HepG2 (cell line): ENCODE data around the gene UNG. TPM values are rescaled to one million over a fixed set of nuclear protein-coding genes. Genes with fewer than 3 reads are reported as not detected.

Experiments used
- ATAC-seq: fragments of 200-7000 bp; cut with Tn5 transposase; 3 replicates; pipeline ENCODE4 v1.9.1; 2020; ENCODE audit warnings: mild to moderate bottlenecking, moderate library complexity
- BruUV-seq: library from RNA; stranded (reverse); fragments of 400-500 nt; replicated peaks from 2 replicates; lab custom pipeline; 2021; lab: Mats Ljungman, UMichigan
- CTCF ChIA-PET: fragments of 300-600 bp; formaldehyde crosslinking; extraction: SDS; loops from one replicate; lab custom pipeline; 2021; ENCODE audit warnings: low total read pairs, inconsistent platforms, low intra/inter-chr PET ratio; lab: Yijun Ruan, JAX
- POLR2A ChIA-PET: fragments of 350-600 bp; sonication (Branson Sonifier 250); formaldehyde crosslinking; loops from one replicate; lab custom pipeline; 2020; ENCODE audit warnings: antibody characterized with exemption, inconsistent platforms; lab: Yijun Ruan, JAX
- DNase-seq: peaks from one replicate; pipeline ENCODE4 v3.0.0-alpha.2; 2015; ENCODE audit warnings: low spot score
- FAIRE-seq: peaks from 3 replicates; lab custom pipeline; 2011; peaks lifted over from hg19 to GRCh38; lab: Jason Lieb, UNC
- H2AFZ ChIP-seq: one replicate; pipeline ENCODE4 v1.6.1; 2011; ENCODE audit warnings: low read length, inconsistent platforms
- H3K27ac ChIP-seq: fragments of 300-600 bp; 3 replicates; pipeline ENCODE4 v1.8.0; 2011; ENCODE audit warnings: mixed run types, mild to moderate bottlenecking, mixed read lengths, low read length, inconsistent platforms; ENCODE audit not compliant: insufficient read depth; ENCODE audit errors: extremely low read length
- H3K27me3 ChIP-seq, 2 experiments: fragments of 200-600 bp in 1 of 2; 2 replicates in 1 of 2; 3 replicates in 1 of 2; pipeline versions ENCODE4 v1.6.0 to v1.8.0; 2011; ENCODE audit warnings: low read length in 2 of 2, mild to moderate bottlenecking in 2 of 2, moderate library complexity in 2 of 2, inconsistent platforms in 1 of 2; ENCODE audit not compliant: insufficient read depth in 2 of 2, control insufficient read depth in 1 of 2
- H3K36me3 ChIP-seq, 2 experiments: fragments of 200-600 bp in 1 of 2; replicated peaks in 1 of 2; 2 replicates in 1 of 2; 3 replicates in 1 of 2; pipeline versions ENCODE4 v1.5.1 to v1.8.0; 2011; ENCODE audit warnings: low read length in 2 of 2, inconsistent platforms in 1 of 2; ENCODE audit not compliant: insufficient read depth in 2 of 2, control insufficient read depth in 1 of 2
- H3K4me1 ChIP-seq: 2 replicates; pipeline ENCODE4 v1.5.1; 2012; ENCODE audit warnings: low read length, inconsistent platforms; ENCODE audit not compliant: insufficient read depth
- H3K4me2 ChIP-seq: 2 replicates; pipeline ENCODE4 v1.6.0; 2011; ENCODE audit warnings: low read depth, low read length, inconsistent platforms
- H3K4me3 ChIP-seq, 3 experiments: fragments of 200-600 bp in 1 of 3; sonication (generic), shearing (Covaris generic) in 1 of 3; replicated peaks in 1 of 3; 2 replicates each; pipeline ENCODE4 v1.5.1; 2011 to 2016; ENCODE audit warnings: low read length in 3 of 3, inconsistent platforms in 2 of 3, low read depth in 2 of 3, mild to moderate bottlenecking in 2 of 3, control low read depth in 1 of 3, mixed read lengths in 1 of 3; ENCODE audit not compliant: insufficient read depth in 1 of 3
- H3K79me2 ChIP-seq: one replicate; pipeline ENCODE4 v1.6.1; 2011; ENCODE audit warnings: low read length, inconsistent platforms; ENCODE audit not compliant: insufficient read depth
- H3K9ac ChIP-seq: 2 replicates; pipeline ENCODE4 v1.6.0; 2011; ENCODE audit warnings: mild to moderate bottlenecking, low read depth, low read length, inconsistent platforms; ENCODE audit not compliant: insufficient read depth
- H3K9me3 ChIP-seq: 2 replicates; pipeline ENCODE4 v1.5.1; 2012; ENCODE audit warnings: mild to moderate bottlenecking, low read length
- H4K20me1 ChIP-seq: 2 replicates; pipeline ENCODE4 v1.6.0; 2011; ENCODE audit warnings: inconsistent platforms, mild to moderate bottlenecking, low read length, moderate library complexity; ENCODE audit not compliant: insufficient read depth
- E2F2 ChIP-seq: sonication (generic); formaldehyde crosslinking; IDR thresholded peaks from 2 replicates; pipeline ENCODE4 v1.4.0; 2020; ENCODE audit warnings: missing genetic modification reagents, borderline replicate concordance
- MAX ChIP-seq: IDR thresholded peaks from 2 replicates; pipeline ENCODE4 v1.6.1; 2012; ENCODE audit warnings: inconsistent platforms
- RARA ChIP-seq: IDR thresholded peaks from 2 replicates; pipeline ENCODE4 v1.6.1; 2016; ENCODE audit warnings: missing genetic modification reagents, missing compliant biosample characterization
- ZFP82 ChIP-seq: sonication (generic); formaldehyde crosslinking; IDR thresholded peaks from 2 replicates; pipeline ENCODE4 v1.5.1; 2020; ENCODE audit warnings: mild to moderate bottlenecking, missing genetic modification reagents, borderline replicate concordance
- WGBS: methylation state at CpG from one replicate; pipeline ENCODE4 v1.1.6; 2017; ENCODE audit warnings: low lambda C conversion rate; 5-methylcytosine and 5-hydroxymethylcytosine counted together
- in situ Hi-C: cut with HindIII; loops from 2 replicates; pipeline ENCODE4 v1.10.0; 2017; ENCODE audit warnings: low pct_unique_long_range_greater_than_20kb; ENCODE audit not compliant: extremely low pct_ligation_motif_present
- intact Hi-C: fragments of 100-400 bp; cut with micrococcal nuclease; formaldehyde crosslinking; loops from one replicate; pipeline ENCODE4 v1.10.0; 2022; ENCODE audit not compliant: unreplicated experiment
- polyA plus RNA-seq, 8 experiments: library from polyadenylated mRNA; depleted of rRNA in 3 of 8; stranded (reverse) in 7 of 8; unstranded in 1 of 8; fragments of >200 nt; fragmentation: Illumina TruSeq in 4 of 8; extraction: Trizol in 4 of 8; gene quantifications; 2 replicates each; pipeline versions ENCODE4 v1.2.1 to v1.2.3, GENCODE V29; 2011 to 2016; ENCODE audit warnings: low read depth in 4 of 8, missing spikeins in 1 of 8, mixed read lengths in 1 of 8; ENCODE audit not compliant: insufficient read depth in 1 of 8
- total RNA-seq, 5 experiments: library from RNA; depleted of rRNA; stranded (reverse); fragments of >200 nt; fragmentation: Illumina TruSeq; extraction: Trizol; gene quantifications; 2 replicates each; pipeline ENCODE4 v1.2.3, GENCODE V29; 2016; ENCODE audit warnings: low read depth in 1 of 5

UNG gene
- total and polyA plus RNA-seq, 2 of the 13 experiments (the other 11 are each of a cell fraction or from before 2014, with no cell fraction given) = 23.3 to 114 TPM

- in situ Hi-C loops = loop anchor here (10.0 kb wide), 1 partner anchor 214 kb away; the partner anchor contains the start of gene DAO
- TF ChIP-seq ZFP82 (CRISPR knock-in tag) (peak; percentile 70; the same call in 1 of the 2 replicates), E2F2 (CRISPR knock-in tag) (no peak)
- TF ChIP-seq, all 625 proteins: peak for 1
- H3K9me3 ChIP-seq = no peaks in the 10 kb centered on the region
- POLR2A ChIA-PET = interaction anchor here (0.8 to 1.9 kb wide), 4 partner anchors 13 to 33 kb away, joined by 3 to 9 read pairs (median 4); partner anchors contain the start of gene ACACB
- 17% methylated on average over 8 of the region's 8 CpGs for WGBS
- no TSS peak for BruUV-seq
- ATAC-seq (no peak), FAIRE-seq (peak; percentile 4), DNase-seq (no peak)
- intact Hi-C loops = loop anchor here (5.0 to 10.0 kb wide), 2 partner anchors 216 to 434 kb away; partner anchors contain the start of gene DAO
- peak overlapping the region; percentile 76 to 89 (median 86) for H3K4me3 ChIP-seq
- H3K9ac ChIP-seq = peak overlapping the region; percentile 80
- peak overlapping the region; percentile 40 for H2AFZ ChIP-seq
- CTCF ChIA-PET = no interaction called here
- H4K20me1 ChIP-seq = no peaks in the 10 kb centered on the region; the same call in 1 of the 2 replicates
- H3K79me2 ChIP-seq = peaks cover 21% of the 10 kb centered on the region
- peak overlapping the region; percentile 88 for H3K4me2 ChIP-seq
- peaks cover 10 to 38% of the 10 kb centered on the region in 2 experiments for H3K36me3 ChIP-seq
- H3K4me1 ChIP-seq = peaks cover 41% of the 10 kb centered on the region
- H3K27me3 ChIP-seq = no peaks in the 10 kb centered on the region; a peak in 1 of 5 replicates
- H3K27ac ChIP-seq = peak overlapping the region; percentile 91
Observed at GRCh38 chr12:109098651-109099050, 1.3 kb downstream of the UNG start.

- ATAC-seq = no peak
- Histone ChIP-seq H3K27ac (no peak overlapping the region), H3K9ac (peak overlapping the region; percentile 80; the same call in 1 of the 2 replicates), H4K20me1 (no peaks in the 10 kb centered on the region; the same call in 1 of the 2 replicates), H3K27me3 (no peaks in the 10 kb centered on the region; a peak in 1 of 5 replicates), H3K4me1 (peaks cover 35% of the 10 kb centered on the region), H3K79me2 (peaks cover 21% of the 10 kb centered on the region), H2AFZ (no peak overlapping the region), H3K36me3 (peaks cover 14 to 45% of the 10 kb centered on the region in 2 experiments), H3K4me2 (peak overlapping the region; percentile 88; the same call in 1 of the 2 replicates), H3K9me3 (no peaks in the 10 kb centered on the region), H3K4me3 (peak overlapping the region in 2 of 3 experiments; percentile 86 to 89; a peak in 3 of 6 replicates)
- BruUV-seq = no TSS peak
- ChIA-PET CTCF (no interaction called here), POLR2A (interaction anchor here (1.1 to 1.9 kb wide), 3 partner anchors 12 to 17 kb away, joined by 3 to 9 read pairs (median 5); partner anchors contain the start of gene ACACB)
- no peak for DNase-seq
- 89% methylated on average over 12 of the region's 12 CpGs for WGBS
- intact Hi-C loops = loop anchor here (5.0 to 10.0 kb wide), 2 partner anchors 217 to 435 kb away; partner anchors contain the start of gene DAO
- FAIRE-seq = no peak
- TF ChIP-seq RARA (CRISPR knock-in tag) (0 out of 2 replicates have a peak, but pooled peaks have one; percentile 27), MAX (no peak)
- in situ Hi-C loops = loop anchor here (10.0 kb wide), 1 partner anchor 215 kb away; the partner anchor contains the start of gene DAO
Observed at GRCh38 chr12:109099431-109100020, 2.1 kb downstream of the UNG start.
